Prostate gland (tissue), 2 donors: ENCODE results near the gene GRK3.

Experiments used
- CTCF ChIP-seq, 4 experiments: fragments of 200-600 bp in 2 of 4; fragments of 450-650 bp in 2 of 4; sonication (generic) in 2 of 4; IDR thresholded peaks; 1 replicate in 3 of 4; 2 replicates in 1 of 4; pipeline ENCODE4 v1.5.1; 2016 to 2019; ENCODE audit warnings: antibody characterized with exemption in 4 of 4, mild to moderate bottlenecking in 2 of 4, moderate library complexity in 2 of 4
- POLR2AphosphoS5 ChIP-seq: sonication (generic); formaldehyde crosslinking; IDR thresholded peaks from one replicate; pipeline ENCODE4 v1.6.1; 2017; ENCODE audit warnings: antibody characterized with exemption

GRCh38 chr22:25680956-25681355 lies 116.5 kb downstream of the GRK3 start:
- TF ChIP-seq CTCF (IDR thresholded peaks at IDR 0.05) (no peak), POLR2AphosphoS5 (no peak)
